ENCODE measurements around the gene EEF1AKMT3.

The EEF1AKMT3 gene

DNA sequence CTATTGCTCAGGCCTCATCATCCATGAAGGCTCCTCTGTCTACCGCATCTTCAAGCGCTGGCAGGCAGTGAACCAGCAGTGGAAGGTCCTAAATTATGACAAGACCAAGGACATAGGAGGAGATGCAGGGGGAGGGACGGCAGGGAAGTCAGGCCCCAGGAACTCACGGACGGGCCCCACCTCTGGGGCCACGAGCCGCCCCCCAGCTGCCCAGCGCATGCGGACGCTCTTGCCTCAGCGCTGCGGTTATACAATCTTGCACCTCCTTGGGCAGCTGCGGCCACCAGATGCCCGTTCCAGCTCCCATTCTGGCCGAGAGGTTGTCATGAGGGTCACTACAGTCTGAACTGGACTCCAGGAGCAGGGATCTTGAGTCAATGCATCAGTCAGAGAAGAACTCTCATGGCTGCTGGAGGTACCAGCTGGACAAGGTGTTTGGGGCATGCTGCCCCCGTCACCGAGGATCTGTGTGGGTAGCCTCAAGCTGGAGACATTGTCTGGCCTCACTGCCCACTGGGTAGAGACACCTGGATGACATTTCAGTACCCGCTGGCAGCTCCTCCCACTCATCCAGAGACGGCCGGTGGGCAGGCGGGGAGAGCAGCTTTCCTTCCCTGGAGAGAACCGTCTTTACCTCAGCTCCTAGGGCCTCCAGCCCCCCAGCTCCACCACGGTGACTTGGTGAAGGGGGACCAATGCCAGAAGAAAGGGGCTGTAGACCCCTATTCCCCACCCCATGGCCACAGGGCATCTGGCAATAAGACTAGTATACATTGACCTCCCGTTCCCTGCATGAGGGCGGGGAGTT is 13.7 kb upstream of the EEF1AKMT3 start:
- no peak overlapping the region for H3K27ac ChIP-seq (ENCODE audit: low read depth, low read length, poor library complexity, severe bottlenecking)
- no peak overlapping the region for H3K4me2 ChIP-seq (ENCODE audit: low read length)
- H3K27me3 ChIP-seq (ENCODE audit: insufficient read depth, low read length) = peaks cover 3% of the 10 kb centered on the region; the same call in 1 of the 2 replicates
- H2AFZ ChIP-seq (ENCODE audit: low read length) = no peak overlapping the region
- H3K79me2 ChIP-seq (ENCODE audit: insufficient read depth, low read length) = no peaks in the 10 kb centered on the region
- no peaks in the 10 kb centered on the region for H4K20me1 ChIP-seq (ENCODE audit: insufficient read depth, low read length)
- TF ChIP-seq, protein P1, sequence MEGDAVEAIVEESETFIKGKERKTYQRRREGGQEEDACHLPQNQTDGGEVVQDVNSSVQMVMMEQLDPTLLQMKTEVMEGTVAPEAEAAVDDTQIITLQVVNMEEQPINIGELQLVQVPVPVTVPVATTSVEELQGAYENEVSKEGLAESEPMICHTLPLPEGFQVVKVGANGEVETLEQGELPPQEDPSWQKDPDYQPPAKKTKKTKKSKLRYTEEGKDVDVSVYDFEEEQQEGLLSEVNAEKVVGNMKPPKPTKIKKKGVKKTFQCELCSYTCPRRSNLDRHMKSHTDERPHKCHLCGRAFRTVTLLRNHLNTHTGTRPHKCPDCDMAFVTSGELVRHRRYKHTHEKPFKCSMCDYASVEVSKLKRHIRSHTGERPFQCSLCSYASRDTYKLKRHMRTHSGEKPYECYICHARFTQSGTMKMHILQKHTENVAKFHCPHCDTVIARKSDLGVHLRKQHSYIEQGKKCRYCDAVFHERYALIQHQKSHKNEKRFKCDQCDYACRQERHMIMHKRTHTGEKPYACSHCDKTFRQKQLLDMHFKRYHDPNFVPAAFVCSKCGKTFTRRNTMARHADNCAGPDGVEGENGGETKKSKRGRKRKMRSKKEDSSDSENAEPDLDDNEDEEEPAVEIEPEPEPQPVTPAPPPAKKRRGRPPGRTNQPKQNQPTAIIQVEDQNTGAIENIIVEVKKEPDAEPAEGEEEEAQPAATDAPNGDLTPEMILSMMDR (IDR thresholded peaks at IDR 0.05; ENCODE audit: low read length) = no peak
- TF ChIP-seq EZH2 (IDR thresholded peaks at IDR 0.05; ENCODE audit: borderline replicate concordance, low read length) = no peak
- peaks cover 30% of the 10 kb centered on the region; the same call in 1 of the 2 replicates for H3K36me3 ChIP-seq (ENCODE audit: insufficient read depth, low read length)
- no peak overlapping the region for H3K4me3 ChIP-seq (ENCODE audit: low read depth, low read length, poor library complexity, severe bottlenecking)
- H3K4me1 ChIP-seq (ENCODE audit: insufficient read depth, low read length, severe bottlenecking) = peaks cover 22% of the 10 kb centered on the region
- no peaks in the 10 kb centered on the region for H3F3A ChIP-seq (ENCODE audit: insufficient read depth, low read length)
- no peaks in the 10 kb centered on the region for H3K9me2 ChIP-seq (ENCODE audit: low read depth, low read length)
- H3K9ac ChIP-seq (ENCODE audit: low read length) = no peak overlapping the region
- H3K9me3 ChIP-seq (ENCODE audit: low read length) = no peaks in the 10 kb centered on the region

DNA sequence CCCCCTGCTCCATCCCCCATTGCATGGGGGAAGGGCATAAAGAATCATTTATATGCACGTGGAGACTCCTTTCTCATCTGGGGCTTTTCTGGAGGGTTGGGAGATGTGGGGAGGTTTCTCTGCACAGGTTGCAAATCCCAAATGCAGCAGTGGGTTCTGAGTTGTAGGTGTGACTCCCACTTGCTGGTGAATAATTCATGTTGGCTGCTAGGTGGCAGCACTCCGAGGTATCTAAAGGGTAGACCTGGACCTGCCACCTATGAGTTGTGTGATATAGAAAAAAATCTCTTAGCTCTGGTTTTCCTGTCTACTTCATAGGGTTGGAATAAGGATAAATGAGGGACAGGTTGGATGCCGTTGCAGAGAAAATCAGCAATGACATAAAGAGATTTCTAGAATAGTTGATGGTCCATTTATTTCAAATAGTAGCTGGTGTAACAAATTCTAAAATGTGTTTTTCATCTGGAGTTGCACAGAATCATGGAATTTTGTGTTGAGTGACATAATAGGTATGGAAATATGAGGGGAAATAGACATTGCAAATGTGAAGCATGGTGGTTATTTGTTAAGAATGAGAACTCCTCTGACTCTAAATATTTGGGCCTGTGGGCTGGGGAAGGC is 12.9 kb upstream of the EEF1AKMT3 start:
- Histone ChIP-seq H3F3A (ENCODE audit: insufficient read depth, low read length) (no peaks in the 10 kb centered on the region), H2AFZ (ENCODE audit: low read length) (no peak overlapping the region), H3K9ac (ENCODE audit: low read length) (no peak overlapping the region), H3K36me3 (ENCODE audit: insufficient read depth, low read length) (peaks cover 30% of the 10 kb centered on the region; the same call in 1 of the 2 replicates), H4K20me1 (ENCODE audit: insufficient read depth, low read length) (no peaks in the 10 kb centered on the region), H3K4me3 (ENCODE audit: low read depth, low read length, poor library complexity, severe bottlenecking) (no peak overlapping the region), H3K27me3 (ENCODE audit: insufficient read depth, low read length) (peaks cover 10% of the 10 kb centered on the region; the same call in 1 of the 2 replicates), H3K4me2 (ENCODE audit: low read length) (no peak overlapping the region), H3K9me2 (ENCODE audit: low read depth, low read length) (no peaks in the 10 kb centered on the region), H3K9me3 (ENCODE audit: low read length) (no peaks in the 10 kb centered on the region), H3K27ac (ENCODE audit: low read depth, low read length, poor library complexity, severe bottlenecking) (no peak overlapping the region), H3K4me1 (ENCODE audit: insufficient read depth, low read length, severe bottlenecking) (peaks cover 15% of the 10 kb centered on the region), H3K79me2 (ENCODE audit: insufficient read depth, low read length) (no peaks in the 10 kb centered on the region)
- TF ChIP-seq EZH2 (IDR thresholded peaks at IDR 0.05; ENCODE audit: borderline replicate concordance, low read length) = no peak
- TF ChIP-seq, protein P1 (IDR thresholded peaks at IDR 0.05; ENCODE audit: low read length) = peak; percentile 69

DNA sequence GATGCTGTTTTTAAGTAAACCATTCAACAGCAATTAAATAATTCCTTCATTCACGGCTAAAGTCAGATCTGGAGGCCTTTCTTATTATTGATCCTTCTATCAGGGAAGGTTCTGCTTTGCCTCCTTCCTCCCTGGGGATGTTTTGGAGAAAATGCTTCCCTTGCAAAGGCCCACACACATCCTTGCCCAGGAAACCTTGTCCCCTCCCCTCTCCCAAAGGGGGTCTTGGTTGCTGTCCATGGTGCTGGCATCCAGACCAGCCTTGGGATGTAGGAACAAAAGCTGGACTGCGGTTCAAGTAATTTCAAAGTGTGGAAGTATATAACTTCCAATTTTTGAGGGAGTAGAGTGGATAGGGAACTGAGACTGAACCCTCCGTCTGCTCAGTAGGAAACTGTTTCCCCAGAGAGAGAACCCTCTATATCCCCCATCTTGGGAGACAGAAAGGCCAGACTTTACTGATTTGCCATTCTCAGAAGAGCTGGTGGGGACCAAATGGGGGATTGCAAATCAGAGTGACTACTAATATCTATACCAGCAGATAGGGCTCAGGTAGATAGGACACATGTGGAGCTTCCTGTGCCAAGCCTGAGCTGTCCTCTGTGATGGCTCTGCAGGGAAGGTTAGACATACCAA is 11.9 kb upstream of the EEF1AKMT3 start:
- H3K4me2 ChIP-seq (ENCODE audit: low read length) = no peak overlapping the region
- no peak overlapping the region for H3K4me3 ChIP-seq (ENCODE audit: low read depth, low read length, poor library complexity, severe bottlenecking)
- H3K79me2 ChIP-seq (ENCODE audit: insufficient read depth, low read length) = no peaks in the 10 kb centered on the region
- H4K20me1 ChIP-seq (ENCODE audit: insufficient read depth, low read length) = no peaks in the 10 kb centered on the region
- TF ChIP-seq, protein P1 (IDR thresholded peaks at IDR 0.05; ENCODE audit: low read length) = no peak
- no peak for TF ChIP-seq EZH2 (IDR thresholded peaks at IDR 0.05; ENCODE audit: borderline replicate concordance, low read length)
- H3K27me3 ChIP-seq (ENCODE audit: insufficient read depth, low read length) = peaks cover 17% of the 10 kb centered on the region; the same call in 1 of the 2 replicates
- peaks cover 30% of the 10 kb centered on the region; the same call in 1 of the 2 replicates for H3K36me3 ChIP-seq (ENCODE audit: insufficient read depth, low read length)
- no peaks in the 10 kb centered on the region for H3K9me3 ChIP-seq (ENCODE audit: low read length)
- no peaks in the 10 kb centered on the region for H3K9me2 ChIP-seq (ENCODE audit: low read depth, low read length)
- H3K4me1 ChIP-seq (ENCODE audit: insufficient read depth, low read length, severe bottlenecking) = peaks cover 24% of the 10 kb centered on the region
- no peaks in the 10 kb centered on the region for H3F3A ChIP-seq (ENCODE audit: insufficient read depth, low read length)
- H2AFZ ChIP-seq (ENCODE audit: low read length) = no peak overlapping the region
- no peak overlapping the region for H3K27ac ChIP-seq (ENCODE audit: low read depth, low read length, poor library complexity, severe bottlenecking)
- no peak overlapping the region for H3K9ac ChIP-seq (ENCODE audit: low read length)

All from OCI-LY1 (cell line).